Medulla oblongata (tissue), 1 donor: ENCODE measurements around the gene HMGXB3.
A peak's percentile ranks its signal among the peaks of the same experiment; 100 is the strongest.

ENCODE experiments used
- DNase-seq: peaks from one replicate; pipeline ENCODE4 v3.0.0-alpha.2; 2015; ENCODE audit errors: extremely low spot score

Gene HMGXB3

GRCh38 chr5:150053713-150054392, 53.3 kb downstream of the HMGXB3 start:
- no peak for DNase-seq

GRCh38 chr5:150054569-150054968, 54.0 kb downstream of the HMGXB3 start:
- no peak for DNase-seq

GRCh38 chr5:150055326-150056074, 55.0 kb downstream of the HMGXB3 start:
- DNase-seq = no peak

GRCh38 chr5:150056075-150056443, 55.5 kb downstream of the HMGXB3 start:
- no peak for DNase-seq

- DNase-seq = no peak
Measured at GRCh38 chr5:150057052-150057451, 56.5 kb downstream of the HMGXB3 start.

GRCh38 chr5:150057511-150057910, 57.0 kb downstream of the HMGXB3 start:
- no peak for DNase-seq

GRCh38 chr5:150057996-150058395, 57.5 kb downstream of the HMGXB3 start:
- no peak for DNase-seq

GRCh38 chr5:150058480-150059126, 58.1 kb downstream of the HMGXB3 start:
- DNase-seq = peak; percentile 92

- no peak for DNase-seq
Measured at GRCh38 chr5:150059623-150060022, 59.1 kb downstream of the HMGXB3 start.

- no peak for DNase-seq
Measured at GRCh38 chr5:150060471-150060870, 59.9 kb downstream of the HMGXB3 start.

- DNase-seq = no peak
Measured at GRCh38 chr5:150061538-150061995, 61.0 kb downstream of the HMGXB3 start.

- no peak for DNase-seq
Measured at GRCh38 chr5:150062216-150062922, 61.8 kb downstream of the HMGXB3 start.

GRCh38 chr5:150063638-150064037, 63.1 kb downstream of the HMGXB3 start:
- no peak for DNase-seq

GRCh38 chr5:150064681-150065220, 64.2 kb downstream of the HMGXB3 start:
- no peak for DNase-seq

GRCh38 chr5:150065346-150065745, 64.8 kb downstream of the HMGXB3 start:
- DNase-seq = peak; percentile 64

GRCh38 chr5:150065886-150066285, 65.3 kb downstream of the HMGXB3 start:
- peak; percentile 24 for DNase-seq

- DNase-seq = no peak
Measured at GRCh38 chr5:150066436-150066835, 65.9 kb downstream of the HMGXB3 start.

GRCh38 chr5:150066901-150067396, 66.4 kb downstream of the HMGXB3 start:
- no peak for DNase-seq

GRCh38 chr5:150067405-150067960, 66.9 kb downstream of the HMGXB3 start:
- DNase-seq = no peak

- DNase-seq = no peak
Measured at GRCh38 chr5:150068071-150068470, 67.5 kb downstream of the HMGXB3 start.

- no peak for DNase-seq
Measured at GRCh38 chr5:150068472-150068871, 67.9 kb downstream of the HMGXB3 start.
